NOMO-1 treated with DMSO at 0.1 percent for 48 hours (cell line): ENCODE data around the gene OGFOD3.
A peak's percentile ranks its signal among the peaks of the same experiment; 100 is the strongest.

Source experiments
- DNase-seq: peaks from one replicate; lab custom pipeline; 2025; ENCODE audit not compliant: unreplicated experiment; lab: John Stamatoyannopoulos, UW

The OGFOD3 gene

GRCh38 chr17:82447876-82448275, 29.5 kb upstream of the OGFOD3 start:
- DNase-seq, result no peak

- no peak for DNase-seq
Observed at GRCh38 chr17:82446649-82447048, 28.3 kb upstream of the OGFOD3 start.

DNA sequence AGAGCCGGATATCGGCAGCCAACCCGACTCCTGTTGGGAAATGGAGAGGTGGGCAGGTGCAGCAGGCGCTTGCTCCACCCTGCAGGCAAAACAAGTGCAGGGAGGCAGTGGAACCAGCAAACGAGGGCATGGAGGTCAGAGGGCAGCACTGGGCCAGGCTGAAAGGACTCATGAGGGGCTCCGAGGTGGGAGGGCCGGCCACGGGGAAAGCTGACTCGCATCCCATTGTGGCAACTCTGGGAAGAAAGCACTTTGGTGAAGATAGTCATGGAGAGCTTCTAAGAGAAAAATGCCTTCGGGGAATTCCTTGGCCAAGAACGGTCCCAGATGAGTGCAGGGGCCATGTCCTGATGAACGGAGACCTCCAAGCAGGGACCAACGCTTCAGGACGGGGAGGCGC, 27.7 kb upstream of the OGFOD3 start:
- no peak for DNase-seq

DNA sequence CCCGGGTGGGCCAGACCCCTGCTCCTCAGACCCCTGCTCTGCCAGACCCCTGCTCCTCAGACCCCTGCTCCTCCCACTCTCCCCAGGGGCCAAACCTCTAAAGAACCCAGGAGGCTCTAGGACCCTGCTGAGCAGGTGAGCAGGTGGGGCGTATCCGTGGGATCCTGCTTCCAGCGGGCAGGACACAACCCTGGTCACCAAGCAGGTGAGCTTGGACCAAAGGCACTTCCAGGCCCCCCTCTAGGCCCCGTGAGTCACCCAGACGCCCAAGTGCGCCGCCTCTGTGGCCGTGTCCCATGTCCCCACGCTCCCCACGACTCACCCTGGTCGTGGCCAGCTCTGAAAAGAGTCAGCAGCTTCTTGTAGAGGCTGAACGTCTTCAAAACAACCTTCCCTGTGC, 27.2 kb upstream of the OGFOD3 start:
- DNase-seq, result no peak

DNA sequence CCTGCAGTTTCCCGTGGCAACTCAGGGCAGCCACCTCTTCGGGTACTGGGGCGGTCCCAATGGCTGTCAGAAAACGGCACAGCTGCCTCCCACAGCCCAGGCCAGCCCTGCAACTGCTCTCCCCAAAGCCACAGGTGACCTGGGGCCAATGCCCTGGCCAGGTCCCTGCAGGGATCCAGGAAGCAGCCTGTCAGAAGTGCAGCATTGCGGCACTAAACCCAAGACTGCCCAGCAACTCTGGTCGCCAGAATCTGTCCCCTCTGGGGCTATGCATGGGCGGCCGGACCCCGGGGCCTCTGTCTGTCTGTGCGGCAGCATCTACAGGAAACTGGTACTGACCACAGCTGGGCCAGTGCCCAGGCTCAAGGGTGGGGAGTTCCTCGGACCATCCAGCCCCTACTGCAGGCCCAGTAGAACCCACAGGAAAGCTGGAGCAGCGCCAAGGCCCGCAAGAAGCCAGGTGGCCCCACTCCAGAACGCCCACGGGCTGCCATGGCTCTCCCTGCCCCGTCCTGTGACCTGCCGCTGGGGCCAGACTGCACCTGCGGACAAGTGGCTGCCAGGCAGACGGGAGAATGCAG, 26.6 kb upstream of the OGFOD3 start:
- no peak for DNase-seq

GRCh38 chr17:82444284-82444893, 26.0 kb upstream of the OGFOD3 start:
- DNase-seq, result no peak

DNA sequence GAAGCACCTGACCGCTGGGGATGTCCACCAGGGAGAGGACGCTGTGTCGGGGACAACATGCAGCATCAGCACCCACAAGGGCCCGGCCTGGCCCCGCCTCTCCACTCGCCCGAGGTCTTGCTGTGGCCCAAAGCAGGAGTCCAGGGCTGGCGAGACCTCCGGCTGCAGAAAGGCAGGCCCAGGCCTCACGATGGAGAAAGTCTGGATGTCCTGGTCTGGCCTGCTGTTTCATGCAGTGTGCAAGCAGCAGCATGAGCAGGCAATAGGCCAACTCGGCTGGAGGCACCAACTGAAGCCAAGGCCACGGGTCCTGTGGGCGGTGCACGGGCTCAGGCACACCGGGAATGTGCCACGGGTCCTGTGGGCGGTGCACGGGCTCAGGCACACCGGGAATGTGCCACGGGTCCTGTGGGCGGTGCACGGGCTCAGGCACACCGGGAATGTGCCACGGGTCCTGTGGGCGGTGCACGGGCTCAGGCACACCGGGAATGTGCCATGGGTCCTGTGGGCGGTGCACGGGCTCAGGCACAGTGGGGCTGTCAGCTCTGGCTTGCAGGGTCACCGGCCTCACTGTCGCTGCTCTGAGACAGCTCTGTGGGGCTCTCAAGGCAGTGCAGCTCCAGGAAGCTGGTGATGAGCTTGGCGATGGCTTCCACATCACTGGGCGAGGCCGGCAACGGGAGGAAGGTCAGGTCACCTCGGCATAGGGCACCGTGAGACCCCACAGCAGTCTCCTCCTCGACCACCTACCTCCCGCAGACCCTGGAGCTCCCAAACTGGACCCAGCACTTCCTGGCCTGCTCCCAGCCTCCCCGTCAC, 25.3 kb upstream of the OGFOD3 start:
- DNase-seq, result no peak

- no peak for DNase-seq
Observed at GRCh38 chr17:82442643-82443464, 24.5 kb upstream of the OGFOD3 start.

- no peak for DNase-seq
Observed at GRCh38 chr17:82441691-82442487, 23.5 kb upstream of the OGFOD3 start.

DNA sequence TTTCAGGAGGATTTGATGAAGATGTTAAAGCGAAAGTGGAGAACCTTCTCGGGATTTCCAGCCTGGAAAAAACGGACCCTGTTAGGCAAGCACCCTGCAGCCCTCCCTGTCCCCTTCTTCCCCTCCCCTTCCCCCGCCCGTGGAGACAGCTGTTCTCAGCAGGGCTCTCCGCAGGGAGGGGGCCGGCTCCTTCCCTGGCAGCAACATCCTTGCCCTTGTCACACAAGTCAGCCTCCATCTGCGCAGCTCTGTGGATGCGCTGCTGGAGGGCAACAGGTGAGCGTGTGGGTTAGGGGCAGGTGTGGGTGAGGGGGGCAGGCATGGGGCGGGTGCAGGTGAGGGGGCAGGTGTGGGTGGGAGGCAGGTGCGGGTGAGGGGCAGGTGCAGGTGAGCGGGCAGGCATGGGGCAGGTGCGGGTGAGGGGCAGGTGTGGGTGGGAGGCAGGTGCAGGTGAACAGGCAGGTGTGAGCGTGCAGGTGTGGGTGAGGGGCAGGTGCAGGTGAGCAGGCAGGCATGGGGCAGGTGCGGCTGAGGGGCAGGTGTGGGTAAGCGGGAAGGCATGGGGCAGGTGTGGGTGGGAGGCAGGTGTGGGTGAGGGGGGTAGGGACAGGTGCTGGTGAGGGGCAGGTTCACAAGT, 22.7 kb upstream of the OGFOD3 start:
- no peak for DNase-seq

GRCh38 chr17:82440469-82440981, 22.1 kb upstream of the OGFOD3 start:
- DNase-seq, result peak; percentile 69

DNA sequence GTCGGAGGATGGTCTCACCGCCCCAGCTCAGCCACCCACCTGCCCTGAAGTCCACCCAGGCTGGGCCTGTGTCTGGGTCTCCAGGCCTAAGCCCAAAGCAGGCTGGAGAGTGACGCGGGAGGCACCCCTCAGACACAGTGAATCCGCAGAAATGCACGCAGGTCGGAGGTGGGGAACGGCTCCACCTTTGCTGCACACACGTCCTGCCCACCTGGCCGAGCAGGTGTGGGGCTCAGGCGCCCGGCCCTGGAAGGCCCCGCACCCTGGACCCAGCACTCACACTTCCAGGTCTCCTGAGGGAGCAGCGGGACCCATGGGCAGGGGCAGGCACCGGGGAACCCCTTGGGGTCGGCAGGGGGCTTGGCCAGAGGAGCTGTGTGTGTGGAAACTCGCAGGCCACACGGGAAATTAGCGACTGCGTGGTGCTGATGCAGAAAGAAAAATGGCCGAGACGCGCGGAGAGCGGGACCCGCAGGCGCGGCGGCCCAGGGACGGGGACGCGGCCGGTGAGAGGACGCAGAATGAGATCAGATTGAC, 21.5 kb upstream of the OGFOD3 start:
- no peak for DNase-seq

GRCh38 chr17:82439194-82439828, 20.9 kb upstream of the OGFOD3 start:
- no peak for DNase-seq

- no peak for DNase-seq
Observed at GRCh38 chr17:82438401-82439193, 20.2 kb upstream of the OGFOD3 start.

DNA sequence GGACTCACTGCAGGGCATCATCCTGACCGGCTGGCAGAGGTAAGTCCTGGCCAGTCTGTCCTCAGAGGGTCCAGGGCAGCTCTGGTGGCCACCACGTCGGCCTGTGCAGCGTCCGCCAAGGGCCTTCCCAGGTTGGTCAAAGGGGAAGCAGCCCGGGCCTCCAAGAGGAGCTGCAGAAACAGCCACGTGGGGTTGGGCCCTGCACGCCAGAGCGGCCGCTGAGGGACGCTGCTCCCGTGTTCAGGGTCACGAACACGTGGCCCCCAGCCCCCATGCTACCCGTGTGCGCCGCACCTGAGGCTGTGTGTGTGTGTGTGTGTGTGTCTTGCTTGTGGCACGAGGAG, 18.9 kb upstream of the OGFOD3 start:
- no peak for DNase-seq

- DNase-seq, result no peak
Observed at GRCh38 chr17:82436601-82437324, 18.4 kb upstream of the OGFOD3 start.

- DNase-seq, result no peak
Observed at GRCh38 chr17:82435601-82436583, 17.5 kb upstream of the OGFOD3 start.
